H9 (cell line): ENCODE measurements around the gene PRUNE2. TPM values are rescaled to one million over a fixed set of nuclear protein-coding genes. Genes with fewer than 3 reads are reported as not detected.

Source experiments
- DNase-seq: peaks from one replicate; pipeline ENCODE4 v3.0.0-alpha.2; 2017
- H2AFZ ChIP-seq: one replicate; pipeline ENCODE4 v1.6.1; 2013; ENCODE audit warnings: mild to moderate bottlenecking, low read length, control low read depth, moderate library complexity
- H2AK5ac ChIP-seq: 2 replicates; pipeline ENCODE4 v1.6.1; 2013; ENCODE audit warnings: low read length, control low read depth, mixed read lengths; ENCODE audit not compliant: insufficient read length
- H2BK120ac ChIP-seq: one replicate; pipeline ENCODE4 v1.6.1; 2013; ENCODE audit warnings: low read depth, mild to moderate bottlenecking, low read length, control low read depth, inconsistent platforms; ENCODE audit not compliant: poor library complexity, severe bottlenecking
- H2BK12ac ChIP-seq: 2 replicates; pipeline ENCODE4 v1.6.1; 2013; ENCODE audit warnings: low read length, control low read depth, mixed read lengths, low read depth; ENCODE audit not compliant: insufficient read length
- H2BK15ac ChIP-seq: 2 replicates; pipeline ENCODE4 v1.6.1; 2013; ENCODE audit warnings: low read depth, low read length, control low read depth
- H2BK20ac ChIP-seq: one replicate; pipeline ENCODE4 v1.6.1; 2013; ENCODE audit warnings: low read depth, mild to moderate bottlenecking, low read length, control low read depth, inconsistent platforms; ENCODE audit not compliant: poor library complexity, severe bottlenecking
- H2BK5ac ChIP-seq: 2 replicates; pipeline ENCODE4 v1.6.1; 2013; ENCODE audit warnings: low read length, control low read depth, mixed read lengths; ENCODE audit not compliant: insufficient read length
- H3K14ac ChIP-seq: 2 replicates; pipeline ENCODE4 v1.6.1; 2013; ENCODE audit warnings: low read length, control low read depth; ENCODE audit not compliant: insufficient read depth
- H3K18ac ChIP-seq: 2 replicates; pipeline ENCODE4 v1.6.1; 2013; ENCODE audit warnings: low read depth, mild to moderate bottlenecking, mixed read lengths, low read length, control low read depth; ENCODE audit not compliant: insufficient read length
- H3K23ac ChIP-seq: 2 replicates; pipeline ENCODE4 v1.6.1; 2013; ENCODE audit warnings: low read length, control low read depth, mixed read lengths, low read depth; ENCODE audit not compliant: insufficient read length
- H3K23me2 ChIP-seq: 2 replicates; pipeline ENCODE4 v1.6.1; 2013; ENCODE audit warnings: low read depth, mild to moderate bottlenecking, mixed read lengths, low read length, control low read depth; ENCODE audit not compliant: insufficient read length, poor library complexity, severe bottlenecking
- H3K27ac ChIP-seq: 2 replicates; pipeline ENCODE4 v1.5.1; 2013; ENCODE audit warnings: low read length, control low read depth, mixed read lengths, low read depth; ENCODE audit not compliant: insufficient read length
- H3K27me3 ChIP-seq: 2 replicates; pipeline ENCODE4 v1.6.1; 2013; ENCODE audit warnings: low read length, control low read depth, inconsistent platforms; ENCODE audit not compliant: insufficient read depth
- H3K4ac ChIP-seq: 2 replicates; pipeline ENCODE4 v1.6.1; 2013; ENCODE audit warnings: low read depth, mild to moderate bottlenecking, control low read depth, inconsistent platforms, low read length, moderate library complexity
- H3K4me1 ChIP-seq: 2 replicates; pipeline ENCODE4 v1.6.1; 2013; ENCODE audit warnings: low read length, control low read depth, inconsistent platforms; ENCODE audit not compliant: insufficient read depth
- H3K4me2 ChIP-seq: 2 replicates; pipeline ENCODE4 v1.6.1; 2013; ENCODE audit warnings: low read length, control low read depth, mixed read lengths; ENCODE audit not compliant: insufficient read length, insufficient read depth
- H3K56ac ChIP-seq: 2 replicates; pipeline ENCODE4 v1.6.1; 2013; ENCODE audit warnings: low read depth, mild to moderate bottlenecking, mixed read lengths, low read length, control low read depth; ENCODE audit not compliant: insufficient read length
- H3K79me1 ChIP-seq: 2 replicates; pipeline ENCODE4 v1.6.1; 2013; ENCODE audit warnings: low read depth, mild to moderate bottlenecking, moderate library complexity, low read length, control low read depth, inconsistent platforms; ENCODE audit not compliant: insufficient read depth, poor library complexity, severe bottlenecking
- H3K79me2 ChIP-seq: 2 replicates; pipeline ENCODE4 v1.6.1; 2013; ENCODE audit warnings: low read length, control low read depth, inconsistent platforms; ENCODE audit not compliant: insufficient read depth
- H3K9ac ChIP-seq: 2 replicates; pipeline ENCODE4 v1.6.1; 2013; ENCODE audit warnings: low read length, control low read depth, mixed read lengths; ENCODE audit not compliant: insufficient read length; ENCODE audit errors: extremely low read depth
- H3K9me3 ChIP-seq: one replicate; pipeline ENCODE4 v1.6.1; 2013; ENCODE audit warnings: low read depth, low read length, inconsistent platforms; ENCODE audit not compliant: control insufficient read depth
- H3T11ph ChIP-seq: one replicate; pipeline ENCODE4 v1.6.1; 2013; ENCODE audit warnings: mild to moderate bottlenecking, low read length, control low read depth, inconsistent platforms
- H4K20me1 ChIP-seq: one replicate; pipeline ENCODE4 v1.6.1; 2013; ENCODE audit not compliant: control insufficient read depth, insufficient read length, insufficient read depth
- H4K5ac ChIP-seq: 2 replicates; pipeline ENCODE4 v1.6.1; 2013; ENCODE audit warnings: low read depth, mild to moderate bottlenecking, mixed read lengths, low read length, control low read depth; ENCODE audit not compliant: insufficient read length
- H4K8ac ChIP-seq: replicated peaks from 2 replicates; pipeline ENCODE4 v1.6.1; 2013; ENCODE audit warnings: low read length, control low read depth, mixed read lengths, low read depth; ENCODE audit not compliant: insufficient read length
- H4K91ac ChIP-seq: 2 replicates; pipeline ENCODE4 v1.6.1; 2013; ENCODE audit warnings: low read depth, mild to moderate bottlenecking, moderate library complexity, mixed read lengths, low read length, control low read depth; ENCODE audit not compliant: insufficient read length
- H3K27ac Mint-ChIP-seq, 3 experiments: 2 replicates in 2 of 3; 3 replicates in 1 of 3; pipeline ENCODE4 v1.8.0; 2020 to 2021; ENCODE audit warnings: mixed read lengths in 3 of 3, mild to moderate bottlenecking in 1 of 3, moderate library complexity in 1 of 3
- H3K27me3 Mint-ChIP-seq: 2 replicates; pipeline ENCODE4 v1.8.0; 2021; ENCODE audit warnings: low read depth, mild to moderate bottlenecking, moderate library complexity, mixed read lengths
- H3K36me3 Mint-ChIP-seq, 3 experiments: 2 replicates in 2 of 3; 3 replicates in 1 of 3; pipeline ENCODE4 v1.8.0; 2020 to 2021; ENCODE audit warnings: low read depth in 3 of 3, mixed read lengths in 3 of 3; ENCODE audit not compliant: insufficient read depth in 1 of 3
- H3K4me1 Mint-ChIP-seq, 2 experiments: 2 replicates each; pipeline ENCODE4 v1.8.0; 2020; ENCODE audit warnings: mixed read lengths in 2 of 2
- H3K4me3 Mint-ChIP-seq, 2 experiments: 2 replicates in 1 of 2; 3 replicates in 1 of 2; pipeline ENCODE4 v1.8.0; 2020 to 2021; ENCODE audit warnings: mild to moderate bottlenecking in 2 of 2, mixed read lengths in 2 of 2, moderate library complexity in 1 of 2
- H3K9me3 Mint-ChIP-seq, 2 experiments: 2 replicates in 1 of 2; 3 replicates in 1 of 2; pipeline ENCODE4 v1.8.0; 2020; ENCODE audit warnings: mild to moderate bottlenecking in 2 of 2, mixed read lengths in 2 of 2, moderate library complexity in 1 of 2
- WGBS: extraction: QIAGEN DNeasy Blood & Tissue Kit; methylation state at CpG from one replicate; pipeline ENCODE4 v1.1.7; 2013; ENCODE audit warnings: missing lambda C conversion rate, low lambda C conversion rate, mixed read lengths; ENCODE audit not compliant: insufficient read length; ENCODE audit errors: extremely low coverage; 5-methylcytosine and 5-hydroxymethylcytosine counted together
- total RNA-seq: library from RNA; stranded (reverse); gene quantifications from 2 replicates; pipeline ENCODE4 v1.2.1, GENCODE V29; 2021
- TF ChIP-seq, protein P1 (sequence below): fragments of 200-600 bp; sonication (generic); conservative IDR thresholded peaks from 3 replicates; pipeline ENCODE4 v1.8.0; 2021; ENCODE audit warnings: antibody characterized with exemption, mild to moderate bottlenecking

Gene PRUNE2
- total RNA-seq, 1 experiment from 2014 or later, result 12.1 TPM

DNA sequence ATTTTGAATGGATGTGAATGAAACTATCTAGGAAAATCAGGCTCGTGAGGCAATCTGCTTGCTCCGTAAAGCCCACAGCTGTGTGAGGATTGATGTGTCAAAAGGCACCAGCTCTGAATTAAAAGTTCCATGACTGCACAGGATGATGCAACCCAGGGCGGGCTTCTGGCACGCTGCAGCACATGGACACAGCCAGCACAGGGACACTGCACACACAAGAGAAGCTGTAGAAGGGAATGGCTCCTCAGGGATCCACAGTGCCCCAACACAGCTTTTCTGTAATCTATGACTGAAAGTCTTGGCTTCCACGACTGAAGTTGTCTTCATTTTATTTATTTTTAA, 295.9 kb downstream of the PRUNE2 start:
- H3K9me3 Mint-ChIP-seq, result no peaks in the 10 kb centered on the region
- Histone ChIP-seq H2BK120ac (no peak overlapping the region), H4K8ac (no peak overlapping the region), H3K9me3 (no peaks in the 10 kb centered on the region), H3K27me3 (no peaks in the 10 kb centered on the region), H2AFZ (no peak overlapping the region), H3K9ac (no peak overlapping the region), H3K56ac (no peak overlapping the region), H2BK15ac (no peak overlapping the region), H3K27ac (no peak overlapping the region), H3K4me1 (no peaks in the 10 kb centered on the region), H3K23me2 (no peaks in the 10 kb centered on the region), H3K4ac (no peak overlapping the region), H3K18ac (no peak overlapping the region), H2BK12ac (no peak overlapping the region), H3K4me2 (no peak overlapping the region), H3K79me1 (no peaks in the 10 kb centered on the region), H3K14ac (no peak overlapping the region), H2BK20ac (no peak overlapping the region), H4K20me1 (no peaks in the 10 kb centered on the region), H2AK5ac (no peak overlapping the region), H4K5ac (no peak overlapping the region), H2BK5ac (no peak overlapping the region), H3K79me2 (no peaks in the 10 kb centered on the region), H3K23ac (no peak overlapping the region), H4K91ac (no peak overlapping the region), H3T11ph (no peak overlapping the region)
- DNase-seq, result no peak
- TF ChIP-seq, protein P1, sequence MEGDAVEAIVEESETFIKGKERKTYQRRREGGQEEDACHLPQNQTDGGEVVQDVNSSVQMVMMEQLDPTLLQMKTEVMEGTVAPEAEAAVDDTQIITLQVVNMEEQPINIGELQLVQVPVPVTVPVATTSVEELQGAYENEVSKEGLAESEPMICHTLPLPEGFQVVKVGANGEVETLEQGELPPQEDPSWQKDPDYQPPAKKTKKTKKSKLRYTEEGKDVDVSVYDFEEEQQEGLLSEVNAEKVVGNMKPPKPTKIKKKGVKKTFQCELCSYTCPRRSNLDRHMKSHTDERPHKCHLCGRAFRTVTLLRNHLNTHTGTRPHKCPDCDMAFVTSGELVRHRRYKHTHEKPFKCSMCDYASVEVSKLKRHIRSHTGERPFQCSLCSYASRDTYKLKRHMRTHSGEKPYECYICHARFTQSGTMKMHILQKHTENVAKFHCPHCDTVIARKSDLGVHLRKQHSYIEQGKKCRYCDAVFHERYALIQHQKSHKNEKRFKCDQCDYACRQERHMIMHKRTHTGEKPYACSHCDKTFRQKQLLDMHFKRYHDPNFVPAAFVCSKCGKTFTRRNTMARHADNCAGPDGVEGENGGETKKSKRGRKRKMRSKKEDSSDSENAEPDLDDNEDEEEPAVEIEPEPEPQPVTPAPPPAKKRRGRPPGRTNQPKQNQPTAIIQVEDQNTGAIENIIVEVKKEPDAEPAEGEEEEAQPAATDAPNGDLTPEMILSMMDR, result no peak
- H3K36me3 Mint-ChIP-seq, result peaks cover 0 to 8% (median 0%) of the 10 kb centered on the region in 3 experiments; a peak in 2 of 7 replicates
- H3K27ac Mint-ChIP-seq, result no peak overlapping the region
- WGBS, result no CpG with 5 or more reads among the region's 5 CpGs
- H3K27me3 Mint-ChIP-seq, result no peaks in the 10 kb centered on the region
- no peak overlapping the region for H3K4me3 Mint-ChIP-seq
- H3K4me1 Mint-ChIP-seq, result peaks cover 0 to 5% of the 10 kb centered on the region in 2 experiments; a peak in 3 of 4 replicates
